C4-2B (cell line): ENCODE data around the gene HMGN4.

Source experiments
- CTCF ChIP-seq: fragments of 450-650 bp; conservative IDR thresholded peaks from 2 replicates; pipeline ENCODE4 v1.5.1; 2017; ENCODE audit warnings: mild to moderate bottlenecking
- ZFX ChIP-seq: fragments of 450-650 bp; IDR thresholded peaks from 2 replicates; pipeline ENCODE4 v1.6.1; 2017

GRCh38 chr6:26541579-26541978 is 3.4 kb downstream of the HMGN4 start:
- TF ChIP-seq CTCF (no peak), ZFX (no peak)
